ENCODE measurements around the gene GARS1.

DNA sequence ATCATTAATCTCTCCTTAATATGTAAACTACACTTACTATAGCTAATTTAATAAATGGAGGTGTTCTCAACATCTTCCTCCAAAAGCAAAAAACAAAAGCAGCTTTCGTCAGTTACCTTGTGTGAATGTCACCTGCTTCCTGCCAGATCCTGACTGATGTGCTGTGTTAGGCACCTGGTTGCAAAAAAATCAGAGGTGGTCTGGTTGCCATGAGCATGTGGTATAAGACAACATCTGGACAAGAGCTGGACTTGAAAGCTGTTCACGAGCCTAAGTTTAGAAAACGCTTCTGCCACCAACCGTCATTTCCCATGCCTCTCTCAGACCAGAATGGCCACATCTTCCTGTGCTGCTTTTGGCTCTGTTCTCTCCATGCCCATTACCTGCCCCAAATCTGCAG is 48.1 kb upstream of the GARS1 start:
- TF ChIP-seq, protein P1, sequence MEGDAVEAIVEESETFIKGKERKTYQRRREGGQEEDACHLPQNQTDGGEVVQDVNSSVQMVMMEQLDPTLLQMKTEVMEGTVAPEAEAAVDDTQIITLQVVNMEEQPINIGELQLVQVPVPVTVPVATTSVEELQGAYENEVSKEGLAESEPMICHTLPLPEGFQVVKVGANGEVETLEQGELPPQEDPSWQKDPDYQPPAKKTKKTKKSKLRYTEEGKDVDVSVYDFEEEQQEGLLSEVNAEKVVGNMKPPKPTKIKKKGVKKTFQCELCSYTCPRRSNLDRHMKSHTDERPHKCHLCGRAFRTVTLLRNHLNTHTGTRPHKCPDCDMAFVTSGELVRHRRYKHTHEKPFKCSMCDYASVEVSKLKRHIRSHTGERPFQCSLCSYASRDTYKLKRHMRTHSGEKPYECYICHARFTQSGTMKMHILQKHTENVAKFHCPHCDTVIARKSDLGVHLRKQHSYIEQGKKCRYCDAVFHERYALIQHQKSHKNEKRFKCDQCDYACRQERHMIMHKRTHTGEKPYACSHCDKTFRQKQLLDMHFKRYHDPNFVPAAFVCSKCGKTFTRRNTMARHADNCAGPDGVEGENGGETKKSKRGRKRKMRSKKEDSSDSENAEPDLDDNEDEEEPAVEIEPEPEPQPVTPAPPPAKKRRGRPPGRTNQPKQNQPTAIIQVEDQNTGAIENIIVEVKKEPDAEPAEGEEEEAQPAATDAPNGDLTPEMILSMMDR (IDR thresholded peaks at IDR 0.05; ENCODE audit: low read depth, low read length, poor library complexity, severe bottlenecking) = no peak
- no peak for TF ChIP-seq EZH2phosphoT487 (IDR thresholded peaks at IDR 0.05; ENCODE audit: borderline replicate concordance, low read length)

All from DOHH2 (cell line).